SK-N-SH treated with all-trans-retinoic acid at 6 μM for 48 hours (cell line): ENCODE measurements around the gene BRF1.

Experiments used
- ATAC-seq: fragments of 200-7000 bp; cut with Tn5 transposase; 3 replicates; pipeline ENCODE4 v1.9.1; 2020; ENCODE audit warnings: mild to moderate bottlenecking, moderate library complexity
- ARNTL ChIP-seq: fragments of 450-650 bp; formaldehyde crosslinking; IDR thresholded peaks from 2 replicates; pipeline ENCODE4 v1.5.0; 2020; ENCODE audit warnings: low read depth, mild to moderate bottlenecking, moderate library complexity, borderline replicate concordance
- CSDC2 ChIP-seq: fragments of 250-450 bp; sonication (Bioruptor Pico); IDR thresholded peaks from 2 replicates; pipeline ENCODE4 v1.5.0; 2020; ENCODE audit warnings: mild to moderate bottlenecking, moderate library complexity
- ESRRG ChIP-seq: fragments of 250-450 bp; sonication (Bioruptor Pico); IDR thresholded peaks from 2 replicates; pipeline ENCODE4 v1.6.1; 2021; ENCODE audit warnings: mild to moderate bottlenecking
- OSR1 ChIP-seq: fragments of 250-450 bp; sonication (Bioruptor Pico); IDR thresholded peaks from 2 replicates; pipeline ENCODE4 v1.8.0; 2022; ENCODE audit warnings: moderate library complexity, mild to moderate bottlenecking, inconsistent platforms
- SNAI2 ChIP-seq: fragments of 250-450 bp; sonication (Bioruptor Pico); IDR thresholded peaks from 2 replicates; pipeline ENCODE4 v1.5.0; 2020; ENCODE audit warnings: mild to moderate bottlenecking, moderate library complexity
- TOX ChIP-seq: fragments of 250-450 bp; sonication (Bioruptor Pico); IDR thresholded peaks from 2 replicates; pipeline ENCODE4 v1.8.0; 2021; ENCODE audit warnings: mild to moderate bottlenecking, moderate library complexity, borderline replicate concordance
- TF ChIP-seq, protein P1 (sequence below): fragments of 250-450 bp; sonication (Bioruptor Pico); IDR thresholded peaks from 2 replicates; pipeline ENCODE4 v1.5.0; 2020; ENCODE audit warnings: mild to moderate bottlenecking, moderate library complexity
- TF ChIP-seq, protein P2 (sequence below): fragments of 250-450 bp; sonication (Bioruptor Pico); IDR thresholded peaks from 2 replicates; pipeline ENCODE4 v1.8.0; 2021; ENCODE audit warnings: low read depth, mild to moderate bottlenecking, moderate library complexity, borderline replicate concordance

Gene BRF1

DNA sequence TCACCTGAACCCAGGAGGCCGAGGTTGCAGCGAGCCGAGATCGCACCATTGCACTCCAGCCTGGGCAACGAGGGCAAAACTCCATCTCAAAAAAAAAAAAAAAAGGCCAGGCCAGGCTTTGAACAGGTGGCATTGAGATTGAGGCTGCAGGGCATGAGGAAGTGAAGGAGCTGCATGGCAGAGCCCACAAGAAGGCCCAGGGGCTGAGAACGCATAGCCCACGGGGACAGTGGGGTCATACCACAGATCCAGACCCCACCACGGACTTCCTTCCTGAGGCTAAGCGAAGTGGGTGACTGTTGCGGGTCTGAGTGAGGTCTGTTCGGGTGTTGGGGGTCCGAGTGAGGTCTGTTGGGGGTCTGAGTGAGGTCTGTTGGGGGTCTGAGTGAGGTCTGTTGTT lies 140.0 kb downstream of the BRF1 start (continued):
- TF ChIP-seq, protein P1, sequence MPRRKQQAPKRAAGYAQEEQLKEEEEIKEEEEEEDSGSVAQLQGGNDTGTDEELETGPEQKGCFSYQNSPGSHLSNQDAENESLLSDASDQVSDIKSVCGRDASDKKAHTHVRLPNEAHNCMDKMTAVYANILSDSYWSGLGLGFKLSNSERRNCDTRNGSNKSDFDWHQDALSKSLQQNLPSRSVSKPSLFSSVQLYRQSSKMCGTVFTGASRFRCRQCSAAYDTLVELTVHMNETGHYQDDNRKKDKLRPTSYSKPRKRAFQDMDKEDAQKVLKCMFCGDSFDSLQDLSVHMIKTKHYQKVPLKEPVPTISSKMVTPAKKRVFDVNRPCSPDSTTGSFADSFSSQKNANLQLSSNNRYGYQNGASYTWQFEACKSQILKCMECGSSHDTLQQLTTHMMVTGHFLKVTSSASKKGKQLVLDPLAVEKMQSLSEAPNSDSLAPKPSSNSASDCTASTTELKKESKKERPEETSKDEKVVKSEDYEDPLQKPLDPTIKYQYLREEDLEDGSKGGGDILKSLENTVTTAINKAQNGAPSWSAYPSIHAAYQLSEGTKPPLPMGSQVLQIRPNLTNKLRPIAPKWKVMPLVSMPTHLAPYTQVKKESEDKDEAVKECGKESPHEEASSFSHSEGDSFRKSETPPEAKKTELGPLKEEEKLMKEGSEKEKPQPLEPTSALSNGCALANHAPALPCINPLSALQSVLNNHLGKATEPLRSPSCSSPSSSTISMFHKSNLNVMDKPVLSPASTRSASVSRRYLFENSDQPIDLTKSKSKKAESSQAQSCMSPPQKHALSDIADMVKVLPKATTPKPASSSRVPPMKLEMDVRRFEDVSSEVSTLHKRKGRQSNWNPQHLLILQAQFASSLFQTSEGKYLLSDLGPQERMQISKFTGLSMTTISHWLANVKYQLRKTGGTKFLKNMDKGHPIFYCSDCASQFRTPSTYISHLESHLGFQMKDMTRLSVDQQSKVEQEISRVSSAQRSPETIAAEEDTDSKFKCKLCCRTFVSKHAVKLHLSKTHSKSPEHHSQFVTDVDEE (CRISPR knock-in tag) = no peak
- TF ChIP-seq CSDC2 (CRISPR knock-in tag) (no peak), OSR1 (no peak), ESRRG (CRISPR knock-in tag) (no peak)

DNA sequence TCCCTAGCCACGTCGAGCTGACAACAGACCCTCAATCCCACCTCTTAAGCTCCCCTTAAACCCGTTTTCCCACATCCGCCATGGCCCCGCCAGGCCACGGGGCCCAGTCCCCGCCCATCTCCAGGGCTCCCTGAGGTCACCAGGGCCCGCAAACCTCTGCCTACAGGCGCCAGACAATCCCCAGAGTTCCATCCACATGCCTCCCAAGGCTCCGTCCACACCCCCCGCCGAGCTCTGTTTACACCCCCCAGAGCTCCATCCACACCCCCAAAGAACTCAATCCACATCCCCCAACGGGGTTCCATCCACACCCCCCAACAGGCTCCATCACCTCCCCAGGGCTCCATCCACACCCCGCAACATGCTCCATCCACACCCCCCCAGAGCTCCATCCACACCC lies 141.5 kb downstream of the BRF1 start:
- TF ChIP-seq OSR1 (no peak), SNAI2 (CRISPR knock-in tag) (no peak), TOX (no peak), ARNTL (CRISPR knock-in tag) (no peak)
- TF ChIP-seq, protein P2, sequence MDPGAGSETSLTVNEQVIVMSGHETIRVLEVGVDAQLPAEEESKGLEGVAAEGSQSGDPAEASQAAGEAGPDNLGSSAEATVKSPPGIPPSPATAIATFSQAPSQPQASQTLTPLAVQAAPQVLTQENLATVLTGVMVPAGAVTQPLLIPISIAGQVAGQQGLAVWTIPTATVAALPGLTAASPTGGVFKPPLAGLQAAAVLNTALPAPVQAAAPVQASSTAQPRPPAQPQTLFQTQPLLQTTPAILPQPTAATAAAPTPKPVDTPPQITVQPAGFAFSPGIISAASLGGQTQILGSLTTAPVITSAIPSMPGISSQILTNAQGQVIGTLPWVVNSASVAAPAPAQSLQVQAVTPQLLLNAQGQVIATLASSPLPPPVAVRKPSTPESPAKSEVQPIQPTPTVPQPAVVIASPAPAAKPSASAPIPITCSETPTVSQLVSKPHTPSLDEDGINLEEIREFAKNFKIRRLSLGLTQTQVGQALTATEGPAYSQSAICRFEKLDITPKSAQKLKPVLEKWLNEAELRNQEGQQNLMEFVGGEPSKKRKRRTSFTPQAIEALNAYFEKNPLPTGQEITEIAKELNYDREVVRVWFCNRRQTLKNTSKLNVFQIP (CRISPR knock-in tag) = no peak
- no peak for ATAC-seq
